SKM-1 (cell line): Measurements from ENCODE around the gene STARD7.
"Not testable (repeated sequence)": the region's sequence is repeated elsewhere in the genome, so short reads cannot be mapped to it uniquely, and the experiment has no call there.

Experiments
- DNase-seq: peaks from one replicate; lab custom pipeline; 2025; ENCODE audit not compliant: unreplicated experiment; lab: John Stamatoyannopoulos, UW

The STARD7 gene

GRCh38 chr2:96150007-96150640, 58.5 kb downstream of the STARD7 start:
- DNase-seq = no peak

DNA sequence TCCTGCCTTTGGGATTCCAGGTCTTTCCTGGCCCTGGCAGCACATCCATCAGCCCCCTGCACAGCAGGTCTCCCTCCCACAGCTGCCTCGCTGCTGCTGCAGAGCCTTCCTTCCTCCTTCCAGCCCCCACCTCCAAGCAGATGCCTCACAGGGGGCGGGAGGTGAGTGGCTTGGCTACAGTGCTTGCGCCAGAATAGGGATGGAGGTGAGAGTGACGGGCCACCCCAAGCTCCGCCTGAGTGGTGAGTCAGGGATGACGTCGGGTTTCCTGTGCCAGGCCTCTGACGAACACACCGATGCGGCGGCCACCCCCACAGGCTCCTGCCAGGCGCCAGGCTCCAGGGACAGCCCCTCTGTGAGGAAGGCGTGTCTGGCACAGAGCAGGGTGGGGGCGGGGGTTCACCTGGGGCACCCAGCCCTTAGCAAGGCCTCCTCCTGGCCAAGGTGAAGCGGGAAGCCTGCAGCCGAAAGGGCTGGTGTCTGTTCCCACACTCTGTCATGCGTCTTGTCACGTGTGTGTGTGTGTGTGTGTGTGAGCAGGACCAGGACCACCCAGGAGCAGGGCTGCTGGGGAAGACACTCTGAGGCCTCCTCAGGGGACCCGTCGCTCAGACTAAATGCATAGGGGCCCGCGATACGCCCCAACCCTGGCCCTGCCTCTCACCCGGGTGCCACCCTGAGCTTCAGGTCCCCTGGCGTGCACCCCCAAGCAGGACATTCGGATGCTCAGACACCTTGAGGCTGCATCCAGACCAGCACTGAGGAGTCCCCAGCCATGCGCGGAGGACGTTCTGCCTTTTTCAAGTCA, 60.0 kb downstream of the STARD7 start:
- DNase-seq = peak; percentile 30

DNA sequence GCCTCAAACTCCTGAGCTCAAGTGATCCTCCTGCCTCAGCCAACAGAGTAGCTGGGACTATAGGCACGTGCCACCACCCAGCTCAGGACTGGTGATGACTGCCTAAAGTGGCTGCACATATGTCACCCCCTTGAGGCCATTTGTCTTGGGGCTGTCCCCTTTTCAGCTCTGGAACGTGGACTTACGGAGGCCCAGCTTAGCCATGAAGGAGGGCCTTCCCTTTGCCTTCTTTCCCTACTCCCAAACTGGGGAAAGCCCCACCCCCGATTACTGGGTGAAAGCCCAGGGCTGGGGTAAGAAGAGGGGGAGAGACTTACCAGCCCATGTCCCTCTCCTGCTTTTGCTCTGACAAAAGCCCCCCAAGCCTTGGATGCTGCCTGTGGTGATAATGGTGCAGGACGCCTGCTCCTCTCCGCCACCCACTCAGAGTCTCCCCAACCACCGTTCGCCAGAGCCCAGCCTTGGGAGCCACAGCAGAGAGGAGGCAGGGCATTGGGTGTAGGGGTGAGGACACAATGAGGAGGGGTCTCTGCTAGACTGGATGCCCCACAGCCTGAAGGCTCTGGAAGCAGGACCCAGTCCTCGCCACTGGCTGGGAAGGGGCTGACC, 60.9 kb downstream of the STARD7 start:
- no peak for DNase-seq

GRCh38 chr2:96146881-96147592, 61.6 kb downstream of the STARD7 start:
- DNase-seq = no peak

DNA sequence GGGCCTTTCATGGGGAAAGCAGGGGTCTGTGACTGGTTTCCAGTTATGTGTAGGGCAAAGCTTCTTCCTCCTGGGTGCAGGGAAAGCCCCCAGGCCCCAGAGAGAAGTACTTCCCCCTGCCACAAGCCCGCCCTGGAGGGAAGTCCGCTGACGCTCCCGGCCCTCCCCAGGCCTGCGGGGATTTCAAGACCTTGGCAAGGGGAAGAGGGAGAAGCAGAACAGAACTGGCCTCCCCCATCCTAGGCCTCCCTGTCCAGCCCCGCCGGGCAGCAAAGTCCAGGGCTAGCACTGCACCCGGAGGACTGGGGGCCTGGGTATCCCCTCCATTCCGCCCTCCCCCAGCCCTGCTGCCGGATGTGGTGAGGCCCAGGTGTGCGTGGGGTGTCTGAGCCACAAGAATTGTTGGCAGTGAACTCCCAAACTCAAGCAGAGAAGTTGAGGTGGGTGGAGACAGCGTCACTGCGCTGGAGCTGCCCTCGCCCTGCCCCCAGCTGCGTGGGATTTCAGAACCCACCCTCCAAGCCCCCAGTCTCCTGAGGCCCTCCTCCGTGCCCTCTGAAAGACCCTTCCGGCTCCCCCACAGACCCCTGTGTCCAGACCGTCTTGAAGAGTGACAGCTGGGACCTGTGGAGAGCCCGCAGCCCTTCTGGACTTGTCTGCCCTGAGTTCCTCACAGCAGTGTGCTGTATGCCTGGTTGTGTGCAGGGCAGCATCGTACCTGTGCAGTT, 62.3 kb downstream of the STARD7 start:
- DNase-seq = peak; percentile 63

- no peak for DNase-seq
These were observed 62.8 kb downstream of the STARD7 start for GRCh38 chr2:96145848-96146152.

- DNase-seq = peak; percentile 74
These were observed 63.4 kb downstream of the STARD7 start, which contains the start of gene DUSP2 for GRCh38 chr2:96145036-96145847. Gene DUSP2 (minus strand): TSS chr2:96145440. CDS start chr2:96145354, 86 bp downstream.

DNA sequence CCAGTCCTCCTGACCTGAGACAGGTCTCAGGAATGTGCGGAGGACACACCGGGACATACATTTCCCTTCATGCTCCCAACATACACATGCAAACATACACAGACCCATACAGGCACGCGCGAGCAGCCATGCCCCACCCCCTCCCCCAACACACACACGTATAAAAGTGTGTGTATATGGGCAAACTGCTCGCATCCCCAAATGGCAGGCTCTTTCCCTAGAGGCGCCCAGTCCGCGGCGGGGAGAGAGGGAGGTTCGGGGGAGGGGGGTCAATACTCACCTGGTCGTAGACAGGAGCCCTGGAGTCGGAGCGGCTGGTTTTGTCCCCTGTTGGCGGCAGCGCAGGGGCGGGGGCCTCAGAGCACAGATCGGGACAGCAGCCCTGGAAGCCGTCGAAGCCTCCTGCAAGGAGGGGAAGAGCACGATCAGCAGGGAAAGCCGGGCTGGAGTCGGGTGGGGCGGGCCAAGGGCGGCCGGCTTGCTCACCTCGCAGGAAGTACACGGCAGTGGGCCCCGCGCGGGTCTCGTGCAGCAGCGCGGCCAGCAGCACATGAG, 64.1 kb downstream of the STARD7 start:
- no peak for DNase-seq

GRCh38 chr2:96143848-96144480, 64.7 kb downstream of the STARD7 start:
- no peak for DNase-seq

DNA sequence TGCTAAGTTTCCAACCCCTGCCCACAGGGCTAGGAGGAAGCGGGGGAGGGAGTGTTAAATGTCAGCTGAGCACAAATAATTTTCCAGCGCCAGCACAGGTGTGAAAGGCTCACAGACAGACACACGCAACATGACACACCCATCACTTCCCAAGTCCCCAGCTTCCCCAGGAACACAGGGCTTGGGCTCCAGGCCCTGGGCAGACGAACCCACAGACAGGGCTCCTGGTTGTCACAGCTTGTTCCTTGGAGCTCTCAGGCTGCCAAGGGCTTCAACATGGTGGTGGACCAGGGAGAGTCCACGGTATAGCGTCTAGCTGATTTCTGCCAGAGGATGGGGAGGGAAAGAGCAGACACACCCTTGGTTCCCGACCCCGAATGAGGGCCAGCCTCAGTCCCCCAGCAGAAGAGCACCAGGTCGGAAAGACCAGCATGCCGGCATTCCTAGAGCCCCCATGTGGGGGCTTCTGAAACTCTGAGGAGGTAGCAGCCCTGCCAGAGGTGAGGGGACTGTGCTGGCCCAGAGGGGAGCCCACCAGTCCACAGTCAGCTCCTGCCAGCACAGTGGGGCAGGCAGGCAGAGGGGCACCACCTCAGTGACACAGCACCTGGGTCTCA, 65.3 kb downstream of the STARD7 start:
- DNase-seq = no peak

GRCh38 chr2:96142217-96143113, 66.2 kb downstream of the STARD7 start:
- DNase-seq = no peak

DNA sequence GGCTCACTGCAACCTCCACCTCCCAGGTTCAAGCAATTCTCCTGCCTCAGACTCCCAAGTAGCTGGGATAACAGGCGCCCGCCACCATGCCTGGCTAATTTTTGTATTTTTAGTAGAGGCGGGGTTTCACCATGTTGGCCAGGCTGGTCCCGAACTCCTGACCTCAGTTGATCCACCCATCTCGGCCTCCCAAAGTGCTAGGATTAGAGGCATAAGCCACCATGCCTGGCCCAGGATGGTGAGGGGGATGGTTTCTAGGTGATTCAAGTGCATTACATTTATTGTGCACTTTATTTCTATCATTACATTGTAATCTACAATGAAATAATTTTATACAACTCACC, 67.0 kb downstream of the STARD7 start:
- not testable (repeated sequence) for DNase-seq

- DNase-seq = no peak
These were observed 67.5 kb downstream of the STARD7 start for GRCh38 chr2:96140941-96141623.

- no peak for DNase-seq
These were observed 69.4 kb downstream of the STARD7 start for GRCh38 chr2:96139181-96139758.

- no peak for DNase-seq
These were observed 70.2 kb downstream of the STARD7 start, which contains the start of gene ASTL for GRCh38 chr2:96138179-96139145. Gene ASTL (minus strand): TSS chr2:96138502. CDS start chr2:96138436, 66 bp downstream.
